Activated CD4-positive, alpha-beta T cell treated with anti-CD3 and anti-CD28 coated beads, Interleukin-2, amount 10 ng/mL, durations not matched to agents 24 days and 14 days (primary cell): ENCODE results near the gene SESTD1. TPM values are rescaled to one million over a fixed set of nuclear protein-coding genes. Genes with fewer than 3 reads are reported as not detected.
"Not testable (repeated sequence)": the region's sequence is repeated elsewhere in the genome, so short reads cannot be mapped to it uniquely, and the experiment has no call there.

Experiments used
- DNase-seq: peaks from one replicate; pipeline ENCODE4 v3.0.0; 2022
- H3K27ac Mint-ChIP-seq: one replicate; pipeline ENCODE4 v1.8.0; 2022; ENCODE audit warnings: mild to moderate bottlenecking, mixed read lengths
- H3K27me3 Mint-ChIP-seq: one replicate; pipeline ENCODE4 v1.8.0; 2022; ENCODE audit warnings: mixed read lengths
- H3K36me3 Mint-ChIP-seq: one replicate; pipeline ENCODE4 v1.8.0; 2022; ENCODE audit warnings: low read depth, mild to moderate bottlenecking, mixed read lengths
- H3K4me1 Mint-ChIP-seq: one replicate; pipeline ENCODE4 v1.8.0; 2021; ENCODE audit warnings: mixed read lengths
- H3K4me3 Mint-ChIP-seq: one replicate; pipeline ENCODE4 v1.8.0; 2022; ENCODE audit warnings: mild to moderate bottlenecking, moderate library complexity, mixed read lengths
- H3K9me3 Mint-ChIP-seq: one replicate; pipeline ENCODE4 v1.8.0; 2021; ENCODE audit warnings: mixed read lengths
- intact Hi-C: fragments of 100-400 bp; cut with micrococcal nuclease; formaldehyde crosslinking; loops from one replicate; pipeline ENCODE4 v1.15.1; 2023
- total RNA-seq: library from RNA; stranded (reverse); gene quantifications from 2 replicates; pipeline ENCODE4 v1.2.3, GENCODE V29; 2022

SESTD1 gene
- total RNA-seq, 1 donor from 2014 or later = 13.4 TPM

- Mint-ChIP-seq H3K4me3 (no peak overlapping the region), H3K27ac (no peak overlapping the region), H3K27me3 (no peaks in the 10 kb centered on the region), H3K36me3 (no peaks in the 10 kb centered on the region), H3K9me3 (no peaks in the 10 kb centered on the region), H3K4me1 (peaks cover 1% of the 10 kb centered on the region)
- peak; percentile 72 for DNase-seq
- intact Hi-C loops = loop anchor here (1.0 to 10.0 kb wide), 3 partner anchors 238 to 367 kb away; no protein-coding TSS in a partner anchor
These were observed 134.9 kb downstream of the SESTD1 start for GRCh38 chr2:179129574-179130238.

- Mint-ChIP-seq H3K9me3 (no peaks in the 10 kb centered on the region), H3K4me3 (no peak overlapping the region), H3K4me1 (peaks cover 1% of the 10 kb centered on the region), H3K27ac (no peak overlapping the region), H3K36me3 (peaks cover 12% of the 10 kb centered on the region), H3K27me3 (no peaks in the 10 kb centered on the region)
- intact Hi-C loops = loop anchor here (5.0 to 10.0 kb wide), 2 partner anchors 331 to 363 kb away; no protein-coding TSS in a partner anchor
- no peak for DNase-seq
These were observed 139.2 kb downstream of the SESTD1 start for GRCh38 chr2:179125404-179125803.

- DNase-seq = no peak
- H3K27me3 Mint-ChIP-seq = no peaks in the 10 kb centered on the region
- intact Hi-C loops = loop anchor here (10.0 kb wide), 1 partner anchor 329 kb away; no protein-coding TSS in a partner anchor
- H3K27ac Mint-ChIP-seq = no peak overlapping the region
- H3K4me1 Mint-ChIP-seq = no peaks in the 10 kb centered on the region
- H3K4me3 Mint-ChIP-seq = no peak overlapping the region
- no peaks in the 10 kb centered on the region for H3K9me3 Mint-ChIP-seq
- peaks cover 19% of the 10 kb centered on the region for H3K36me3 Mint-ChIP-seq
These were observed 140.3 kb downstream of the SESTD1 start for GRCh38 chr2:179124282-179124681.

GRCh38 chr2:179123272-179123662 lies 141.4 kb downstream of the SESTD1 start:
- Mint-ChIP-seq H3K27ac (no peak overlapping the region), H3K27me3 (no peaks in the 10 kb centered on the region), H3K36me3 (peaks cover 19% of the 10 kb centered on the region), H3K9me3 (no peaks in the 10 kb centered on the region), H3K4me3 (no peak overlapping the region), H3K4me1 (no peaks in the 10 kb centered on the region)
- DNase-seq = no peak
- intact Hi-C loops = loop anchor here (10.0 kb wide), 1 partner anchor 328 kb away; no protein-coding TSS in a partner anchor

- peak overlapping the region; percentile 65 for H3K27ac Mint-ChIP-seq
- H3K4me1 Mint-ChIP-seq = peaks cover 29% of the 10 kb centered on the region
- intact Hi-C loops = loop anchor here (1.0 to 5.0 kb wide), 3 partner anchors 76 to 160 kb away; no protein-coding TSS in a partner anchor
- H3K27me3 Mint-ChIP-seq = no peaks in the 10 kb centered on the region
- peak overlapping the region; percentile 7 for H3K4me3 Mint-ChIP-seq
- H3K9me3 Mint-ChIP-seq = no peaks in the 10 kb centered on the region
- peak; percentile 62 for DNase-seq
- peaks cover 18% of the 10 kb centered on the region for H3K36me3 Mint-ChIP-seq
These were observed 156.9 kb downstream of the SESTD1 start for GRCh38 chr2:179107737-179108136.

GRCh38 chr2:179106676-179107428 lies 157.8 kb downstream of the SESTD1 start:
- peak overlapping the region; percentile 38 for H3K4me3 Mint-ChIP-seq
- no peak for DNase-seq

GRCh38 chr2:179106342-179106675 lies 158.3 kb downstream of the SESTD1 start:
- intact Hi-C loops = loop anchor here (5.0 kb wide), 2 partner anchors 146 to 161 kb away; no protein-coding TSS in a partner anchor
- H3K27ac Mint-ChIP-seq = no peak overlapping the region

More at GRCh38 chr2:179106676-179107428, 157.8 kb downstream of the SESTD1 start:
- H3K36me3 Mint-ChIP-seq = peaks cover 10% of the 10 kb centered on the region
- intact Hi-C loops = loop anchor here (1.0 to 5.0 kb wide), 3 partner anchors 76 to 160 kb away; no protein-coding TSS in a partner anchor
- peaks cover 29% of the 10 kb centered on the region for H3K4me1 Mint-ChIP-seq
- peak overlapping the region; percentile 46 for H3K27ac Mint-ChIP-seq
- H3K27me3 Mint-ChIP-seq = no peaks in the 10 kb centered on the region
- no peaks in the 10 kb centered on the region for H3K9me3 Mint-ChIP-seq

GRCh38 chr2:179104736-179105135 lies 159.9 kb downstream of the SESTD1 start:
- H3K4me1 Mint-ChIP-seq = peaks cover 29% of the 10 kb centered on the region
- H3K27me3 Mint-ChIP-seq = no peaks in the 10 kb centered on the region
- H3K9me3 Mint-ChIP-seq = no peaks in the 10 kb centered on the region
- no peak overlapping the region for H3K4me3 Mint-ChIP-seq
- H3K36me3 Mint-ChIP-seq = peaks cover 10% of the 10 kb centered on the region
- intact Hi-C loops = loop anchor here (5.0 kb wide), 2 partner anchors 148 to 163 kb away; no protein-coding TSS in a partner anchor
- H3K27ac Mint-ChIP-seq = no peak overlapping the region
- DNase-seq = no peak

More at GRCh38 chr2:179106342-179106675, 158.3 kb downstream of the SESTD1 start:
- Mint-ChIP-seq H3K4me1 (peaks cover 29% of the 10 kb centered on the region), H3K27me3 (no peaks in the 10 kb centered on the region), H3K4me3 (no peak overlapping the region), H3K36me3 (peaks cover 10% of the 10 kb centered on the region), H3K9me3 (no peaks in the 10 kb centered on the region)
- DNase-seq = no peak

- Mint-ChIP-seq H3K27me3 (no peaks in the 10 kb centered on the region), H3K4me1 (peaks cover 28% of the 10 kb centered on the region), H3K27ac (no peak overlapping the region), H3K9me3 (peaks cover 14% of the 10 kb centered on the region), H3K4me3 (no peak overlapping the region), H3K36me3 (no peaks in the 10 kb centered on the region)
- intact Hi-C loops = no loop called here
- DNase-seq = no peak
These were observed 166.4 kb downstream of the SESTD1 start for GRCh38 chr2:179098080-179098689.

- no peak overlapping the region for H3K4me3 Mint-ChIP-seq
These were observed 167.5 kb downstream of the SESTD1 start for GRCh38 chr2:179097131-179097530.

GRCh38 chr2:179096090-179096489 lies 168.5 kb downstream of the SESTD1 start:
- Mint-ChIP-seq H3K27me3 (no peaks in the 10 kb centered on the region), H3K9me3 (peaks cover 14% of the 10 kb centered on the region), H3K4me1 (peaks cover 28% of the 10 kb centered on the region), H3K36me3 (no peaks in the 10 kb centered on the region), H3K27ac (peak overlapping the region; percentile 60), H3K4me3 (peak overlapping the region; percentile 19)
- intact Hi-C loops = no loop called here
- DNase-seq = peak; percentile 75

More at GRCh38 chr2:179097131-179097530, 167.5 kb downstream of the SESTD1 start:
- no peak for DNase-seq
- H3K4me1 Mint-ChIP-seq = peaks cover 28% of the 10 kb centered on the region
- intact Hi-C loops = no loop called here
- peak overlapping the region; percentile 76 for H3K27ac Mint-ChIP-seq
- H3K27me3 Mint-ChIP-seq = no peaks in the 10 kb centered on the region
- no peaks in the 10 kb centered on the region for H3K36me3 Mint-ChIP-seq
- peaks cover 14% of the 10 kb centered on the region for H3K9me3 Mint-ChIP-seq

GRCh38 chr2:179092912-179093311 lies 171.7 kb downstream of the SESTD1 start:
- DNase-seq = peak; percentile 73
- H3K4me3 Mint-ChIP-seq, intact Hi-C loops, H3K36me3 Mint-ChIP-seq, H3K27ac Mint-ChIP-seq, H3K27me3 Mint-ChIP-seq: not testable (repeated sequence)
- H3K9me3 Mint-ChIP-seq = peaks cover 21% of the 10 kb centered on the region
- peaks cover 28% of the 10 kb centered on the region for H3K4me1 Mint-ChIP-seq

- DNase-seq = no peak
- H3K4me1 Mint-ChIP-seq = peaks cover 3% of the 10 kb centered on the region
- H3K27me3 Mint-ChIP-seq = no peaks in the 10 kb centered on the region
- intact Hi-C loops = no loop called here
- H3K9me3 Mint-ChIP-seq = peaks cover 23% of the 10 kb centered on the region
- H3K36me3 Mint-ChIP-seq = no peaks in the 10 kb centered on the region
- H3K4me3 Mint-ChIP-seq = no peak overlapping the region
- H3K27ac Mint-ChIP-seq = no peak overlapping the region
These were observed 181.9 kb downstream of the SESTD1 start for GRCh38 chr2:179082697-179083096.
